AG04450 (cell line): Measurements from ENCODE around the gene NAPEPLD. TPM values are rescaled to one million over a fixed set of nuclear protein-coding genes. Genes with fewer than 3 reads are reported as not detected.

Experiments used
- CTCF ChIA-PET: fragments of 300-600, 350-600 bp; formaldehyde crosslinking; extraction: SDS; loops from one replicate; lab custom pipeline; 2022; ENCODE audit warnings: antibody characterized with exemption, inconsistent platforms; lab: Charles Lee
- POLR2A ChIA-PET: fragments of 350-600 bp; formaldehyde crosslinking; extraction: SDS; loops from one replicate; lab custom pipeline; 2021; ENCODE audit warnings: antibody characterized with exemption, inconsistent platforms; lab: Yijun Ruan, JAX
- DNase-seq: peaks from one replicate; pipeline ENCODE4 v3.0.0-alpha.2; 2011; ENCODE audit warnings: low read depth, low spot score
- H3K27ac ChIP-seq: one replicate; pipeline ENCODE4 v1.5.1; 2012; ENCODE audit warnings: low read depth, low read length, control low read depth
- H3K27me3 ChIP-seq: one replicate; pipeline ENCODE4 v1.6.0; 2012; ENCODE audit warnings: low read length; ENCODE audit not compliant: control insufficient read depth, insufficient read depth
- H3K4me3 ChIP-seq: 2 replicates; pipeline ENCODE4 v1.5.1; 2011; ENCODE audit warnings: mild to moderate bottlenecking, low read depth, low read length, control low read depth
- H3K9me3 ChIP-seq: 2 replicates; pipeline ENCODE4 v1.5.1; 2012; ENCODE audit warnings: low read length; ENCODE audit not compliant: control insufficient read depth, insufficient read depth
- CTCF ChIP-seq: IDR thresholded peaks from 2 replicates; pipeline ENCODE4 v1.5.1; 2011; ENCODE audit warnings: low read depth, low read length, control low read depth, inconsistent platforms
- polyA plus RNA-seq: library from polyadenylated mRNA; depleted of rRNA; stranded (reverse); fragments of >200 nt; gene quantifications from 2 replicates; pipeline ENCODE4 v1.2.3, GENCODE V29; 2011; rRNA removed

The NAPEPLD gene
- polyA plus RNA-seq, 1 experiment, result 8.9 TPM

DNA sequence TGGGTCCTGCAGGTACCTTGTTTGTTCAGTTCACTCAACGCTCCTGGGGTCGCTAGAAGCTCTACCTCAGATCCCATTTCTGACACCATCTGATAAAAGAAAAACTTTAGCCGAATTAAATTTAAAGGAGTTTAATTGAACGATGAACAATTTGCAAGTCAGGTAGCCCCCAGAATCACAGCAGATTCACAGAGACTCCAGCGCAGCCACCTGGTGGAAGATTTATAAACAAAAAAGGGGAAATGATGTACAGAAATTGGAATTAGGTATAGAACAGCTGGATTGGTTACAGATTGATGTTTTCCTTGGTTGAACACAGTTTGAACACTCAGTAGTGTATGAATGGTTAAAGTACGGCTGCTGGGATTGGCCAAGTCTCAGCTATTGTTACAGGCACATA, 97.4 kb downstream of the NAPEPLD start:
- ChIA-PET CTCF (interaction anchor here (1.0 to 2.8 kb wide), 2 partner anchors 11 to 293 kb away, joined by 3 to 18 read pairs; no protein-coding TSS in a partner anchor), POLR2A (no interaction called here)

More for the DNA sequence above, 97.4 kb downstream of the NAPEPLD start:
- no peak overlapping the region for H3K27ac ChIP-seq
- H3K9me3 ChIP-seq, result peaks cover 9% of the 10 kb centered on the region; the same call in 1 of the 2 replicates
- no peak overlapping the region for H3K4me3 ChIP-seq
- no peak for DNase-seq
- no peak for TF ChIP-seq CTCF
- no peaks in the 10 kb centered on the region for H3K27me3 ChIP-seq

Other genes starting within 250 kb of the NAPEPLD start
- gene LRRC17, start 236.1 kb downstream of the NAPEPLD start, polyA plus RNA-seq, result 813 and 964 TPM in 2 replicates
- gene FBXL13, start 74.3 kb downstream of the NAPEPLD start, polyA plus RNA-seq, result 0.79 and 0.95 TPM in 2 replicates
- 39.1 and 54.9 TPM in 2 replicates for gene ARMC10, start 74.0 kb downstream of the NAPEPLD start, polyA plus RNA-seq
- 77.6 and 91.9 TPM in 2 replicates for gene PMPCB, start 148.3 kb upstream of the NAPEPLD start, polyA plus RNA-seq
- gene DNAJC2, start 195.7 kb upstream of the NAPEPLD start, polyA plus RNA-seq, result 20.2 and 31.7 TPM in 2 replicates
- 221 and 266 TPM in 2 replicates for gene PSMC2, start 198.5 kb upstream of the NAPEPLD start, polyA plus RNA-seq